Measurements from ENCODE around the gene PRKRA.

- TF ChIP-seq CTCF (conservative IDR thresholded peaks at IDR 0.05) = no peak
- TF ChIP-seq ZFX (IDR thresholded peaks at IDR 0.05) = no peak
These were observed 59.3 kb downstream of the PRKRA start for GRCh38 chr2:178391701-178392100.
